GM19467 (cell line): ENCODE data around the gene PPP1R1C.

ENCODE experiments used
- ATAC-seq: cut with Tn5 transposase; IDR thresholded peaks from one replicate; pipeline ENCODE4 v1.9.1; 2021; ENCODE audit warnings: mild to moderate bottlenecking, moderate library complexity; ENCODE audit not compliant: unreplicated experiment

Gene PPP1R1C

GRCh38 chr2:182058056-182058455 is 72.4 kb downstream of the PPP1R1C start:
- ATAC-seq, result no peak

GRCh38 chr2:182061739-182062138 is 76.1 kb downstream of the PPP1R1C start:
- ATAC-seq, result no peak

GRCh38 chr2:182062329-182062972 is 76.8 kb downstream of the PPP1R1C start:
- ATAC-seq, result no peak

GRCh38 chr2:182064019-182064778 is 78.5 kb downstream of the PPP1R1C start:
- no peak for ATAC-seq

GRCh38 chr2:182066400-182067087 is 80.9 kb downstream of the PPP1R1C start:
- no peak for ATAC-seq

GRCh38 chr2:182067393-182067792 is 81.7 kb downstream of the PPP1R1C start:
- ATAC-seq, result no peak

GRCh38 chr2:182068811-182069210 is 83.2 kb downstream of the PPP1R1C start:
- ATAC-seq, result no peak

GRCh38 chr2:182069416-182069815 is 83.8 kb downstream of the PPP1R1C start:
- ATAC-seq, result no peak

- ATAC-seq, result no peak
These were observed 84.3 kb downstream of the PPP1R1C start for GRCh38 chr2:182069908-182070307.

- no peak for ATAC-seq
These were observed 85.1 kb downstream of the PPP1R1C start for GRCh38 chr2:182070736-182071135.

- no peak for ATAC-seq
These were observed 87.2 kb downstream of the PPP1R1C start for GRCh38 chr2:182072861-182073260.

- no peak for ATAC-seq
These were observed 88.0 kb downstream of the PPP1R1C start for GRCh38 chr2:182073613-182074012.

GRCh38 chr2:182077023-182077422 is 91.4 kb downstream of the PPP1R1C start:
- ATAC-seq, result no peak

GRCh38 chr2:182077448-182078142 is 91.9 kb downstream of the PPP1R1C start:
- ATAC-seq, result peak; percentile 50

- no peak for ATAC-seq
These were observed 93.4 kb downstream of the PPP1R1C start for GRCh38 chr2:182078988-182079602.

GRCh38 chr2:182080493-182080892 is 94.8 kb downstream of the PPP1R1C start:
- ATAC-seq, result no peak

GRCh38 chr2:182081602-182082260 is 96.1 kb downstream of the PPP1R1C start:
- ATAC-seq, result no peak

GRCh38 chr2:182088681-182089320 is 103.1 kb downstream of the PPP1R1C start:
- ATAC-seq, result no peak

GRCh38 chr2:182090486-182090885 is 104.8 kb downstream of the PPP1R1C start:
- ATAC-seq, result no peak
